ENCODE data around the gene RPS16.
A peak's percentile ranks its signal among the peaks of the same experiment; 100 is the strongest.

RPS16 gene

GRCh38 chr19:39405958-39406655 is 29.6 kb downstream of the RPS16 start:
- DNase-seq = no peak

GRCh38 chr19:39405261-39405957 is 30.3 kb downstream of the RPS16 start:
- DNase-seq = no peak

GRCh38 chr19:39403331-39404312 is 32.1 kb downstream of the RPS16 start:
- no peak for DNase-seq

- DNase-seq = peak in 1 of 2 experiments; percentile 15
Observed at GRCh38 chr19:39402346-39403300, 33.1 kb downstream of the RPS16 start.

GRCh38 chr19:39401549-39402345 is 34.0 kb downstream of the RPS16 start:
- no peak for DNase-seq

GRCh38 chr19:39401070-39401548 is 34.6 kb downstream of the RPS16 start:
- DNase-seq = no peak

GRCh38 chr19:39400061-39400460 is 35.7 kb downstream of the RPS16 start:
- no peak for DNase-seq

- no peak for DNase-seq
Observed at GRCh38 chr19:39399668-39400050, 36.1 kb downstream of the RPS16 start.

GRCh38 chr19:39398297-39398864 is 37.4 kb downstream of the RPS16 start:
- DNase-seq = no peak

- DNase-seq = peak; percentile 31 to 75
Observed at GRCh38 chr19:39397360-39398296, 38.1 kb downstream of the RPS16 start.

GRCh38 chr19:39390751-39391437 is 44.9 kb downstream of the RPS16 start, which contains the start of the genes MED29 and PAF1:
Gene MED29 (plus strand): TSS chr19:39391378. CDS start chr19:39391423, 45 bp downstream.
Gene PAF1 (minus strand): TSS chr19:39391106. CDS start chr19:39390864, 242 bp downstream.
- DNase-seq = peak; percentile 99 to 100

- peak in 1 of 2 experiments; percentile 56 for DNase-seq
Observed at GRCh38 chr19:39390451-39390750, 45.3 kb downstream of the RPS16 start.

GRCh38 chr19:39389631-39390414 is 45.9 kb downstream of the RPS16 start:
- no peak for DNase-seq

- no peak for DNase-seq
Observed at GRCh38 chr19:39388657-39389056, 47.1 kb downstream of the RPS16 start.

- DNase-seq = no peak
Observed at GRCh38 chr19:39386557-39386956, 49.2 kb downstream of the RPS16 start.

- DNase-seq = no peak
Observed at GRCh38 chr19:39385629-39386411, 49.9 kb downstream of the RPS16 start.

Data from NCI-H446 (cell line).